Measurements from ENCODE around the gene SVOPL.

DNA sequence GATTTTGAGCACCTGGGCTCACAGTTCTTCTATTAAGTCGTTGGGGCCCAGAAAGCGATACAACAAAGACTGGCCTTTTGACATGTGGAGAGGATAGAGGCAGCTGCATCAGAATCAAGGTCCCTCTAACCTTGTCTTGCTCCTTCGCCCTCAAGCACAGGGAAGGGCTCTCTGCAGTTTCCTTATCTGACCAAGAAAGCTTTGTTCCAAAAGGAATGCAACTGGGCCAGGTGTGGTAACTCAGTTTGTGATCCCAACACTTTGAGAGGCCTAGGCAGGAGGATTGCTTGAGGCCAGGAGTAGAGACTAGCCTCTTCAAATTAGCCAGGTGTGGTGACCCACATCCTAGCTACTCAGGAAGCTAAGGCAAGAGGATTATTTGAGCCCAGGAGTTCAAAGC lies 32.2 kb downstream of the SVOPL start:
- TF ChIP-seq, protein P1, sequence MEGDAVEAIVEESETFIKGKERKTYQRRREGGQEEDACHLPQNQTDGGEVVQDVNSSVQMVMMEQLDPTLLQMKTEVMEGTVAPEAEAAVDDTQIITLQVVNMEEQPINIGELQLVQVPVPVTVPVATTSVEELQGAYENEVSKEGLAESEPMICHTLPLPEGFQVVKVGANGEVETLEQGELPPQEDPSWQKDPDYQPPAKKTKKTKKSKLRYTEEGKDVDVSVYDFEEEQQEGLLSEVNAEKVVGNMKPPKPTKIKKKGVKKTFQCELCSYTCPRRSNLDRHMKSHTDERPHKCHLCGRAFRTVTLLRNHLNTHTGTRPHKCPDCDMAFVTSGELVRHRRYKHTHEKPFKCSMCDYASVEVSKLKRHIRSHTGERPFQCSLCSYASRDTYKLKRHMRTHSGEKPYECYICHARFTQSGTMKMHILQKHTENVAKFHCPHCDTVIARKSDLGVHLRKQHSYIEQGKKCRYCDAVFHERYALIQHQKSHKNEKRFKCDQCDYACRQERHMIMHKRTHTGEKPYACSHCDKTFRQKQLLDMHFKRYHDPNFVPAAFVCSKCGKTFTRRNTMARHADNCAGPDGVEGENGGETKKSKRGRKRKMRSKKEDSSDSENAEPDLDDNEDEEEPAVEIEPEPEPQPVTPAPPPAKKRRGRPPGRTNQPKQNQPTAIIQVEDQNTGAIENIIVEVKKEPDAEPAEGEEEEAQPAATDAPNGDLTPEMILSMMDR (IDR thresholded peaks at IDR 0.05; ENCODE audit: poor library complexity): no peak
- TF ChIP-seq EZH2 (IDR thresholded peaks at IDR 0.05; ENCODE audit: borderline replicate concordance): no peak

Data from hepatocyte (in vitro differentiated cells).